Lower leg skin (tissue), 3 donors: ENCODE data around the gene VEGFB.

ENCODE experiments used
- CTCF ChIP-seq, 3 donors: fragments of 450-650 bp; IDR thresholded peaks; one replicate each; pipeline ENCODE4 v1.5.1; 2016; ENCODE audit warnings: antibody characterized with exemption in 3 of 3, mild to moderate bottlenecking in 3 of 3, moderate library complexity in 2 of 3
- POLR2A ChIP-seq, 2 donors: fragments of 450-650 bp; IDR thresholded peaks; one replicate each; pipeline ENCODE4 v1.6.1; 2016 to 2017; ENCODE audit warnings: antibody characterized with exemption in 2 of 2, mild to moderate bottlenecking in 1 of 2, moderate library complexity in 1 of 2

GRCh38 chr11:64225608-64226506 lies 8.5 kb upstream of the VEGFB start, which contains the start of the genes NUDT22 and TRPT1:
- no peak for TF ChIP-seq CTCF (IDR thresholded peaks at IDR 0.05)
- TF ChIP-seq POLR2A (IDR thresholded peaks at IDR 0.05), result peak in 1 of 2 donors; percentile 57
